GM18502 (cell line): Measurements from ENCODE around the gene ADAMTS19.
"Not testable (repeated sequence)": the region's sequence is repeated elsewhere in the genome, so short reads cannot be mapped to it uniquely, and the experiment has no call there.

ENCODE experiments used
- ATAC-seq: cut with Tn5 transposase; IDR thresholded peaks from one replicate; pipeline ENCODE4 v1.9.1; 2021; ENCODE audit warnings: mild to moderate bottlenecking; ENCODE audit not compliant: unreplicated experiment, poor library complexity

Gene ADAMTS19

GRCh38 chr5:129563585-129563984 is 103.5 kb downstream of the ADAMTS19 start:
- no peak for ATAC-seq

- ATAC-seq, result no peak
Observed at GRCh38 chr5:129569295-129569694, 109.2 kb downstream of the ADAMTS19 start.

GRCh38 chr5:129572060-129572459 is 112.0 kb downstream of the ADAMTS19 start:
- no peak for ATAC-seq

GRCh38 chr5:129584496-129584895 is 124.4 kb downstream of the ADAMTS19 start:
- ATAC-seq, result not testable (repeated sequence)

- no peak for ATAC-seq
Observed at GRCh38 chr5:129591508-129592160, 131.5 kb downstream of the ADAMTS19 start.

- ATAC-seq, result no peak
Observed at GRCh38 chr5:129593525-129593924, 133.4 kb downstream of the ADAMTS19 start.

GRCh38 chr5:129601576-129601975 is 141.5 kb downstream of the ADAMTS19 start:
- ATAC-seq, result no peak

- no peak for ATAC-seq
Observed at GRCh38 chr5:129608350-129608749, 148.3 kb downstream of the ADAMTS19 start.

- ATAC-seq, result peak; percentile 65
Observed at GRCh38 chr5:129609710-129610109, 149.6 kb downstream of the ADAMTS19 start.

GRCh38 chr5:129616517-129616916 is 156.4 kb downstream of the ADAMTS19 start:
- ATAC-seq, result no peak

- ATAC-seq, result no peak
Observed at GRCh38 chr5:129617206-129617605, 157.1 kb downstream of the ADAMTS19 start.

- ATAC-seq, result no peak
Observed at GRCh38 chr5:129619782-129620181, 159.7 kb downstream of the ADAMTS19 start.

GRCh38 chr5:129622531-129622930 is 162.4 kb downstream of the ADAMTS19 start:
- no peak for ATAC-seq

GRCh38 chr5:129629575-129629974 is 169.5 kb downstream of the ADAMTS19 start:
- ATAC-seq, result no peak

GRCh38 chr5:129630101-129630500 is 170.0 kb downstream of the ADAMTS19 start:
- ATAC-seq, result no peak

GRCh38 chr5:129631961-129632360 is 171.9 kb downstream of the ADAMTS19 start:
- ATAC-seq, result no peak

- ATAC-seq, result not testable (repeated sequence)
Observed at GRCh38 chr5:129637501-129637900, 177.4 kb downstream of the ADAMTS19 start.

GRCh38 chr5:129639331-129639730 is 179.2 kb downstream of the ADAMTS19 start:
- no peak for ATAC-seq

GRCh38 chr5:129652349-129653056 is 192.4 kb downstream of the ADAMTS19 start:
- ATAC-seq, result no peak

- no peak for ATAC-seq
Observed at GRCh38 chr5:129653057-129653375, 192.9 kb downstream of the ADAMTS19 start.

GRCh38 chr5:129653442-129653841 is 193.3 kb downstream of the ADAMTS19 start:
- ATAC-seq, result no peak

GRCh38 chr5:129656952-129657351 is 196.9 kb downstream of the ADAMTS19 start:
- ATAC-seq, result no peak
